Thyroid gland (tissue), 4 donors: Measurements from ENCODE around the gene HTR2A. TPM values are rescaled to one million over a fixed set of nuclear protein-coding genes. Genes with fewer than 3 reads are reported as not detected.

ENCODE experiments used
- DNase-seq, 2 donors: peaks; one replicate each; pipeline ENCODE4 v3.0.0-alpha.2; 2019
- H3K27ac ChIP-seq, 3 donors: fragments of 200-600 bp; sonication (generic); 1 replicate in 2 of 3; 2 replicates in 1 of 3; pipeline ENCODE4 v1.5.1; 2016 to 2019; ENCODE audit warnings: mild to moderate bottlenecking in 1 of 3, moderate library complexity in 1 of 3
- H3K27me3 ChIP-seq: fragments of 200-600 bp; sonication (generic); one replicate; pipeline ENCODE4 v1.5.1; 2019
- H3K36me3 ChIP-seq, 2 donors: fragments of 200-600 bp; sonication (generic); one replicate each; pipeline ENCODE4 v1.5.1; 2016 to 2019
- H3K4me1 ChIP-seq, 2 donors: fragments of 200-600 bp; sonication (generic); one replicate each; pipeline ENCODE4 v1.5.1; 2017 to 2019
- H3K4me3 ChIP-seq, 3 donors: fragments of 200-600 bp; sonication (generic); replicated peaks in 1 of 3; 1 replicate in 2 of 3; 2 replicates in 1 of 3; pipeline ENCODE4 v1.5.1; 2016; ENCODE audit warnings: mild to moderate bottlenecking in 1 of 3
- H3K9me3 ChIP-seq: fragments of 200-600 bp; sonication (generic); one replicate; pipeline ENCODE4 v1.5.1; 2017
- POLR2A ChIP-seq, 2 donors: fragments of 450-650 bp; IDR thresholded peaks; one replicate each; pipeline ENCODE4 v1.6.1; 2017; ENCODE audit warnings: antibody characterized with exemption in 2 of 2, mild to moderate bottlenecking in 2 of 2, moderate library complexity in 1 of 2
- WGBS, 2 donors: methylation state at CpG; one replicate each; pipeline ENCODE4 v1.1.5; 2017; 5-methylcytosine and 5-hydroxymethylcytosine counted together
- intact Hi-C: fragments of 100-400 bp; cut with DNase I; formaldehyde crosslinking; loops from one replicate; pipeline ENCODE4 v1.15.1; 2023
- total RNA-seq, 4 donors: library from RNA; depleted of rRNA; stranded (reverse); fragments of >200 nt; gene quantifications; one replicate each; pipeline ENCODE4 v1.2.3, GENCODE V29; 2016
- TF ChIP-seq, protein P1 (sequence below), 6 experiments: fragments of 200-600 bp in 3 of 6; fragments of 450-650 bp in 3 of 6; sonication (generic) in 3 of 6; IDR thresholded peaks; one replicate each; pipeline ENCODE4 v1.5.1; 2016 to 2019; ENCODE audit warnings: antibody characterized with exemption in 6 of 6, mild to moderate bottlenecking in 2 of 6, inconsistent platforms in 1 of 6, moderate library complexity in 1 of 6

The HTR2A gene
- total RNA-seq, 4 donors from 2014 or later: 0.22 TPM; not detected in 3

DNA sequence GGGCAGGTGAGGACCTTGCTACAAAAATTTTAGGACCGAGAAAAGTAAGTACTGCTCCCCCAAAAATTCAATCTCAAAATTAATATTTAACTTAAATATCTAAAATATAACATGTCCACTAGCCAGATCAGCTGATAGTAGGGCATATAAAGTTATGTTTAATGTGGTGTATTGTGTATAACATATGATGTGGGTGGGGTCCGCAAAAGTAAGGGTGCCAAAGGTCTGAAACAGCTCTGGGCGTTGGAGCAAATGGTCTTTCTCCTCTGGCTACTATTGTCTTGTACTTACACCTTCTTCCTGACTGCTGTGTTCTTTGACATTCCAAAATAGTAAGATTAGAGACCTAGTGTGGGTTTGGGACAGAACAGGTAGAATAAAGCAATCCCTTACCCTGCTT lies 41.2 kb downstream of the HTR2A start:
- no peak for DNase-seq
- no peaks in the 10 kb centered on the region for H3K27me3 ChIP-seq
- H3K4me3 ChIP-seq: no peak overlapping the region
- H3K36me3 ChIP-seq: no peaks in the 10 kb centered on the region
- no peaks in the 10 kb centered on the region for H3K4me1 ChIP-seq
- TF ChIP-seq POLR2A (IDR thresholded peaks at IDR 0.05): no peak
- TF ChIP-seq, protein P1, sequence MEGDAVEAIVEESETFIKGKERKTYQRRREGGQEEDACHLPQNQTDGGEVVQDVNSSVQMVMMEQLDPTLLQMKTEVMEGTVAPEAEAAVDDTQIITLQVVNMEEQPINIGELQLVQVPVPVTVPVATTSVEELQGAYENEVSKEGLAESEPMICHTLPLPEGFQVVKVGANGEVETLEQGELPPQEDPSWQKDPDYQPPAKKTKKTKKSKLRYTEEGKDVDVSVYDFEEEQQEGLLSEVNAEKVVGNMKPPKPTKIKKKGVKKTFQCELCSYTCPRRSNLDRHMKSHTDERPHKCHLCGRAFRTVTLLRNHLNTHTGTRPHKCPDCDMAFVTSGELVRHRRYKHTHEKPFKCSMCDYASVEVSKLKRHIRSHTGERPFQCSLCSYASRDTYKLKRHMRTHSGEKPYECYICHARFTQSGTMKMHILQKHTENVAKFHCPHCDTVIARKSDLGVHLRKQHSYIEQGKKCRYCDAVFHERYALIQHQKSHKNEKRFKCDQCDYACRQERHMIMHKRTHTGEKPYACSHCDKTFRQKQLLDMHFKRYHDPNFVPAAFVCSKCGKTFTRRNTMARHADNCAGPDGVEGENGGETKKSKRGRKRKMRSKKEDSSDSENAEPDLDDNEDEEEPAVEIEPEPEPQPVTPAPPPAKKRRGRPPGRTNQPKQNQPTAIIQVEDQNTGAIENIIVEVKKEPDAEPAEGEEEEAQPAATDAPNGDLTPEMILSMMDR (IDR thresholded peaks at IDR 0.05): no peak
- H3K27ac ChIP-seq: no peak overlapping the region
- 93 to 96% methylated on average over 3 of the region's 3 CpGs for WGBS, 2 donors
- intact Hi-C loops: no loop called here
- H3K9me3 ChIP-seq: no peaks in the 10 kb centered on the region

DNA sequence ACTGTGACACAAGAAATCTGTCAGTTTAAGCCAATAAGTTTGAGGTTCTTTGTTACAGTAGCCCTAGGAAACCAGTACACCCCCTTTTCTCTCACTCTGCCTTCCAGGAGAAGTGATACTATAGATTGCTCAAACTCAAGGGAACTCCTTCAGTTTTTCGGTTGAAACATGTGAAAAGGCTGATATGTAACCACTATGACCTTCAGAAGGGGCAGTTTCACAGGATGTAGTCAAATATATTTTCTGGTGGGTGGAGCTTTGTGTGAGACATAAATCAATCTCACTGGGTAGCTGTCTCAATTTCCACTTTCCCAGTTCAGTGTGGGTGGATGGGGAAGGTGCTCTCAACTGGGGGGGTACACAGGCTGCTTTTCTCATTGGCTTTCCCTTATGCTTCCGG lies 41.7 kb downstream of the HTR2A start:
- no peak for TF ChIP-seq POLR2A (IDR thresholded peaks at IDR 0.05)
- TF ChIP-seq, protein P1 (IDR thresholded peaks at IDR 0.05): no peak
- Histone ChIP-seq H3K4me3 (no peak overlapping the region), H3K27me3 (no peaks in the 10 kb centered on the region), H3K4me1 (no peaks in the 10 kb centered on the region), H3K9me3 (no peaks in the 10 kb centered on the region), H3K27ac (no peak overlapping the region), H3K36me3 (no peaks in the 10 kb centered on the region)
- intact Hi-C loops: no loop called here
- WGBS, 2 donors: 83 to 90% methylated on average over 2 of the region's 2 CpGs
- DNase-seq: no peak

DNA sequence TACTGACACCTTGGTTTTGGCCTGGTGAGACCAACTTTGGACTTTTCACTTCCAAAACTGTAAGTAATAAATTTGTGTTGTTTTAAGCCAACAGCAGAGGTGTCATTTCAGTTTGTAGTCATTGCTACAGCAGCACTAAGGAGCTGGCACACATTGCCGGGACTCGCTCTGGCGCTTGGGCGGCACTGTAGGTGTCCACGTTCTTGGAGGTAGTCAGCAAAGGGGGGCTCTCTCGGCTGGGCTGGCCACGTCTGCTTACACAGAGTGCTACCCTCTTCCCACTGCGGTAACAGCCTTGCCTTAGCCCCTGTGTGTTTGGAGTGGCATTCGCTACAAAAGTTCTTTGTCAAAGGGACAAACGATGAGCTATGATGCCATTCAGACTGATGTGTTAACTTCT lies 44.7 kb downstream of the HTR2A start:
- Histone ChIP-seq H3K27me3 (no peaks in the 10 kb centered on the region), H3K9me3 (no peaks in the 10 kb centered on the region), H3K36me3 (no peaks in the 10 kb centered on the region), H3K4me3 (no peak overlapping the region), H3K4me1 (no peaks in the 10 kb centered on the region), H3K27ac (no peak overlapping the region)
- intact Hi-C loops: no loop called here
- no peak for TF ChIP-seq POLR2A (IDR thresholded peaks at IDR 0.05)
- TF ChIP-seq, protein P1 (IDR thresholded peaks at IDR 0.05): no peak
- no peak for DNase-seq
- 78 to 81% methylated on average over 10 of the region's 10 CpGs for WGBS, 2 donors

DNA sequence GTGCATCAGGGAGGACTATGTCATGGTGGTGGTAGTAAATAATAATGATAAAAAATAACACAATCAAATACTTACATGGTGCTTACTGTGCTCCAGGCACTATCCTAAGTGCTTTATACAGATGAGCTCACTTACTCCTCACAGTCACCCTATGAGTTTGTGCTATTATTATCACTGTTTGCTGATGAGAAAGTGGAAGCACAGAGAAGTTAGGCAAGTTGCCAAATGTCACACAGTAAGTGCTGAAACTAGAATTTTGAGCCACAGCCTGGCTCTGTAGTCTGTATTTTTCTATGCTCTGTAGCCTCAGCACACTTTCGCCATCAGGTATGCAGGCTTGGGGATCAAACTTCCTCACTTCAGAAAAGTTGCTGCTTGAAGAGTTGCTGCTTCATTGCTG lies 46.6 kb downstream of the HTR2A start:
- Histone ChIP-seq H3K4me1 (no peaks in the 10 kb centered on the region), H3K27ac (no peak overlapping the region), H3K27me3 (no peaks in the 10 kb centered on the region), H3K36me3 (no peaks in the 10 kb centered on the region), H3K4me3 (no peak overlapping the region), H3K9me3 (no peaks in the 10 kb centered on the region)
- no peak for DNase-seq
- TF ChIP-seq, protein P1 (IDR thresholded peaks at IDR 0.05): no peak
- TF ChIP-seq POLR2A (IDR thresholded peaks at IDR 0.05): no peak
- 78 to 86% methylated on average over 1 of the region's 1 CpG for WGBS, 2 donors
- intact Hi-C loops: no loop called here

DNA sequence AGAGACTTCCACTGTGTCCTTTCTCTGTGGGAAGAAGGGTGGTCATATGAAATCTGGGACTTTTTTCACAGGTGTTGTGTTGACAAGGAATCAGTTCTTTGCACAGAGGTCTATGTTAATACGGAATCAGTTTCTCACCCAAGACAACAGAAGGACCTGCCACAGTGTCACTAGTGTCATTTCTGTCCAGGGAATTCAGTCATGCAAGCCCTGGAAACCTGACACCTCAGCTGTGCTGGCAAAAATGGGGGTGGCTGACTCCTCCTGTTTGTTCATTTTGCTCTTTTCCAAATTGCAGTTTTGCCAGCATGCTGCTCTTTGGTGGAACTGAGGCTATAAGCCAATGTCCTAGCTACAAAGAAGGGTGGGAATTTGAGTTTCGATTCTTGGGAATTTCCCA lies 50.1 kb downstream of the HTR2A start:
- no peak overlapping the region for H3K27ac ChIP-seq
- intact Hi-C loops: no loop called here
- TF ChIP-seq, protein P1 (IDR thresholded peaks at IDR 0.05): no peak
- no peak for TF ChIP-seq POLR2A (IDR thresholded peaks at IDR 0.05)
- H3K4me1 ChIP-seq: no peaks in the 10 kb centered on the region
- H3K9me3 ChIP-seq: no peaks in the 10 kb centered on the region
- DNase-seq: no peak
- no peaks in the 10 kb centered on the region for H3K36me3 ChIP-seq
- 70 to 79% methylated on average over 2 of the region's 2 CpGs for WGBS, 2 donors
- H3K4me3 ChIP-seq: no peak overlapping the region
- H3K27me3 ChIP-seq: no peaks in the 10 kb centered on the region
